ENCODE data around the gene SPATC1L. TPM values are rescaled to one million over a fixed set of nuclear protein-coding genes. Genes with fewer than 3 reads are reported as not detected.

Gene SPATC1L
- total and polyA plus RNA-seq, 2 donors (not counting 1 experiment from before 2014, with no cell fraction given) = 11.4 to 15.4 TPM

DNA sequence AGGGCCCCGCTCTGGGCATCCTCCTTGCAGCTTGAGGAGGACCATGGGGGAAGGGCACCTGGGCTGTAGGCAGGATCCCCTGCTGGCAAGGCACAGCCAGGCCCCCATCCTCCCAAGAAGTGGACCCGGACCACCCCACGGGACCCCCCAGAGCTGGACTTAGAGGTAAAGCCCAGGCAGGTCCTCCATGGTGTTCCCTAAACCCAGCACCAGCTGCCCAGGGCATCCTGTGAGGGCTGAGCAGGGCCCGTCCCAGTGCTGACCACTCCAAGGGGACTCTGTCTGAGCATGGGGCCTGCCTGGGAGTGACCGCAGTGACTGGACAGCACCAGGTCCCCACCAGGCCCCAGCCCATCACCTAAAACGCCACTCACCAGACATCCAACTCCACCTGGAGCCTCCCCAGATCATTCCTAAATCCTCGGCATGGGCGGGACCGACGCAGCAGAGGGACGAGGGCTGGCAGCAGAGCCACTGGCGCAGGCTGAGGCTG is 65.1 kb downstream of the SPATC1L start:
- no peak overlapping the region for H3K4me2 ChIP-seq (replicated peaks; ENCODE audit: low read depth, low read length, poor library complexity, severe bottlenecking)
- TF ChIP-seq EZH2 (IDR thresholded peaks at IDR 0.05; ENCODE audit: borderline replicate concordance, insufficient read depth, low read depth, low read length, poor library complexity, severe bottlenecking) = no peak
- TF ChIP-seq, protein P1, sequence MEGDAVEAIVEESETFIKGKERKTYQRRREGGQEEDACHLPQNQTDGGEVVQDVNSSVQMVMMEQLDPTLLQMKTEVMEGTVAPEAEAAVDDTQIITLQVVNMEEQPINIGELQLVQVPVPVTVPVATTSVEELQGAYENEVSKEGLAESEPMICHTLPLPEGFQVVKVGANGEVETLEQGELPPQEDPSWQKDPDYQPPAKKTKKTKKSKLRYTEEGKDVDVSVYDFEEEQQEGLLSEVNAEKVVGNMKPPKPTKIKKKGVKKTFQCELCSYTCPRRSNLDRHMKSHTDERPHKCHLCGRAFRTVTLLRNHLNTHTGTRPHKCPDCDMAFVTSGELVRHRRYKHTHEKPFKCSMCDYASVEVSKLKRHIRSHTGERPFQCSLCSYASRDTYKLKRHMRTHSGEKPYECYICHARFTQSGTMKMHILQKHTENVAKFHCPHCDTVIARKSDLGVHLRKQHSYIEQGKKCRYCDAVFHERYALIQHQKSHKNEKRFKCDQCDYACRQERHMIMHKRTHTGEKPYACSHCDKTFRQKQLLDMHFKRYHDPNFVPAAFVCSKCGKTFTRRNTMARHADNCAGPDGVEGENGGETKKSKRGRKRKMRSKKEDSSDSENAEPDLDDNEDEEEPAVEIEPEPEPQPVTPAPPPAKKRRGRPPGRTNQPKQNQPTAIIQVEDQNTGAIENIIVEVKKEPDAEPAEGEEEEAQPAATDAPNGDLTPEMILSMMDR (IDR thresholded peaks at IDR 0.05) = no peak
- WGBS (ENCODE audit: insufficient coverage) = 86% methylated on average over 11 of the region's 12 CpGs
- Mint-ChIP-seq H3K27ac (no peak overlapping the region), H3K9me3 (ENCODE audit: insufficient read depth) (no peaks in the 10 kb centered on the region), H3K4me3 (no peak overlapping the region), H3K27me3 (no peaks in the 10 kb centered on the region), H3K4me1 (no peaks in the 10 kb centered on the region)
- ChIA-PET POLR2A (no interaction called here), CTCF (no interaction called here)
- H3K79me2 ChIP-seq (ENCODE audit: control insufficient read depth, insufficient read depth, low read length) = no peaks in the 10 kb centered on the region
- H3K27ac ChIP-seq (ENCODE audit: low read length in 2 of 2) = no peak overlapping the region
- no peak for ATAC-seq (ENCODE audit: low read depth)
- H3K36me3 ChIP-seq (replicated peaks in 1 of 2; ENCODE audit: control extremely low read depth in 1 of 2, control insufficient read depth in 1 of 2, extremely low read depth in 1 of 2, insufficient read depth in 2 of 2, low read length in 1 of 2) = no peaks in the 10 kb centered on the region
- no peak for DNase-seq
- no peak overlapping the region for H2AFZ ChIP-seq (ENCODE audit: insufficient read depth, low read depth, low read length, poor library complexity, severe bottlenecking)
- H3K27me3 ChIP-seq (replicated peaks in 1 of 4; ENCODE audit: control extremely low read depth in 1 of 4, control insufficient read depth in 3 of 4, insufficient read depth in 4 of 4, low read length in 3 of 4) = no peaks in the 10 kb centered on the region
- H4K20me1 ChIP-seq (ENCODE audit: control insufficient read depth, insufficient read depth, low read length, poor library complexity, severe bottlenecking) = no peaks in the 10 kb centered on the region
- no peak overlapping the region for H3K9ac ChIP-seq (ENCODE audit: low read length)
- H3K4me3 ChIP-seq (ENCODE audit: control extremely low read depth in 1 of 5, extremely low read depth in 1 of 5, insufficient read depth in 1 of 5, low read depth in 2 of 5, low read length in 4 of 5) = no peak overlapping the region
- H3K4me1 ChIP-seq (ENCODE audit: control insufficient read depth in 2 of 2, insufficient read depth in 2 of 2, low read length in 2 of 2) = no peaks in the 10 kb centered on the region
- H3K9me3 ChIP-seq (ENCODE audit: control extremely low read depth in 1 of 3, control insufficient read depth in 2 of 3, insufficient read depth in 1 of 3, low read length in 2 of 3) = peaks cover 0 to 17% (median 0%) of the 10 kb centered on the region in 3 donors
- intact Hi-C loops (cut with micrococcal nuclease) = no loop called here

DNA sequence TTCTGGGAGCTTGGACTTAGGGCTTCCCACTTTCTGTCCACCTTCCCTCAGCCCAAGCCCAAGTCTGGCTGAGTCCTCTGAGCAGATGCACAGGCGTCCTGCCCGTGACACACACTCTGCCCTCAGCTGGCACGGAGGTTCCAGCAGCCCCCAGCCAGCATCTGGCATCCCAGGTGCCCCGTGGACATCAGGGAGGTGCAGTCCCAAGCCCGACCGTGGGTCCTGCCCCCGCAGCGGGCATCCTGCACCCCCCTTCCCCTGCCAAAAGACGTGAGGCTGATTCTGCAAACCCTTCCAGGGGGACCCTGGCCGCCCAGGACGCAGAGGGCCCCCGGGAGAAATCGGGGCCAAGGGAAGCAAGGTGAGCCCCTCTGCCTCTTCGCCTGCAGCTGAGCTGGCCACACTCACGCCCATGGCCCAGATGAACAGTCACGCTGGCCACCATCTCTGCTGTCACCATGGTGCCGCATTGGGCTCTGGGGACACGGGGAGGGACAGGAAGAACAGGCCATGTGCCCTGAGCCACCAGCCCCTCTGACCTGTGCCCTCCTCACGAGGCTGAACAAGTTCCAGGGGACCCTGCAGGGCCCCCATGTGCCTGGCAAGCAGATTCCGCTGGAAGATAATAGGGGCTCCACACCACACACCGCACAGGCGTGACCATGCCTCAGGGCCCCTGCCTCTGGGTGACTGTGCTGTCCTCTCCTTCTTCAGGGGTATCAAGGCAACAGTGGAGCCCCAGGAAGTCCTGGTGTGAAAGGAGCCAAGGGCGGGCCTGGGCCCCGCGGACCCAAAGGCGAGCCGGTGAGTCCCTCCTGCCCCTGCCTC is 65.7 kb downstream of the SPATC1L start:
- no peak overlapping the region for H3K4me2 ChIP-seq (replicated peaks; ENCODE audit: low read depth, low read length, poor library complexity, severe bottlenecking)
- no peak for ATAC-seq (ENCODE audit: low read depth)
- CTCF ChIA-PET = no interaction called here
- Mint-ChIP-seq H3K4me3 (no peak overlapping the region), H3K27me3 (no peaks in the 10 kb centered on the region), H3K9me3 (ENCODE audit: insufficient read depth) (no peaks in the 10 kb centered on the region), H3K4me1 (no peaks in the 10 kb centered on the region), H3K27ac (no peak overlapping the region)
- intact Hi-C loops (cut with micrococcal nuclease) = no loop called here
- H3K9ac ChIP-seq (ENCODE audit: low read length) = no peak overlapping the region
- H3K4me3 ChIP-seq (ENCODE audit: control extremely low read depth in 1 of 5, extremely low read depth in 1 of 5, insufficient read depth in 1 of 5, low read depth in 2 of 5, low read length in 4 of 5) = no peak overlapping the region
- H4K20me1 ChIP-seq (ENCODE audit: control insufficient read depth, insufficient read depth, low read length, poor library complexity, severe bottlenecking) = no peaks in the 10 kb centered on the region
- H3K4me1 ChIP-seq (ENCODE audit: control insufficient read depth in 2 of 2, insufficient read depth in 2 of 2, low read length in 2 of 2) = no peaks in the 10 kb centered on the region
- DNase-seq = no peak
- H3K27me3 ChIP-seq (replicated peaks in 1 of 4; ENCODE audit: control extremely low read depth in 1 of 4, control insufficient read depth in 3 of 4, insufficient read depth in 4 of 4, low read length in 3 of 4) = no peaks in the 10 kb centered on the region
- TF ChIP-seq, protein P1 (IDR thresholded peaks at IDR 0.05) = no peak
- no peak for TF ChIP-seq EZH2 (IDR thresholded peaks at IDR 0.05; ENCODE audit: borderline replicate concordance, insufficient read depth, low read depth, low read length, poor library complexity, severe bottlenecking)
- POLR2A ChIA-PET = no interaction called here
- no peaks in the 10 kb centered on the region for H3K36me3 ChIP-seq (replicated peaks in 1 of 2; ENCODE audit: control extremely low read depth in 1 of 2, control insufficient read depth in 1 of 2, extremely low read depth in 1 of 2, insufficient read depth in 2 of 2, low read length in 1 of 2)
- H3K79me2 ChIP-seq (ENCODE audit: control insufficient read depth, insufficient read depth, low read length) = no peaks in the 10 kb centered on the region
- peaks cover 0 to 17% (median 0%) of the 10 kb centered on the region in 3 donors for H3K9me3 ChIP-seq (ENCODE audit: control extremely low read depth in 1 of 3, control insufficient read depth in 2 of 3, insufficient read depth in 1 of 3, low read length in 2 of 3)
- H3K27ac ChIP-seq (ENCODE audit: low read length in 2 of 2) = no peak overlapping the region
- WGBS (ENCODE audit: insufficient coverage) = 90% methylated on average over 27 of the region's 27 CpGs
- no peak overlapping the region for H2AFZ ChIP-seq (ENCODE audit: insufficient read depth, low read depth, low read length, poor library complexity, severe bottlenecking)

All from B cell (primary cell).